Esophagus muscularis mucosa (tissue), 4 donors: ENCODE measurements around the gene FAM72D. TPM values are rescaled to one million over a fixed set of nuclear protein-coding genes. Genes with fewer than 3 reads are reported as not detected.
A peak's percentile ranks its signal among the peaks of the same experiment; 100 is the strongest.
"Not testable (repeated sequence)": the region's sequence is repeated elsewhere in the genome, so short reads cannot be mapped to it uniquely, and the experiment has no call there.

ENCODE experiments used
- DNase-seq: peaks from one replicate; pipeline ENCODE4 v3.0.0-alpha.2; 2017; ENCODE audit errors: extremely low spot score
- H3K27ac ChIP-seq, 4 donors: fragments of 200-600 bp; sonication (generic); replicated peaks in 1 of 4; 1 replicate in 3 of 4; 2 replicates in 1 of 4; pipeline ENCODE4 v1.5.1; 2016 to 2019; ENCODE audit warnings: mild to moderate bottlenecking in 1 of 4
- H3K27me3 ChIP-seq, 4 donors: fragments of 200-600 bp; sonication (generic); one replicate each; pipeline versions ENCODE4 v1.5.1 to v1.6.0; 2016 to 2019
- H3K36me3 ChIP-seq, 4 donors: fragments of 200-600 bp; sonication (generic); one replicate each; pipeline ENCODE4 v1.5.1; 2016 to 2019
- H3K4me1 ChIP-seq, 4 donors: fragments of 200-600 bp; sonication (generic); one replicate each; pipeline ENCODE4 v1.5.1; 2016 to 2019
- H3K4me3 ChIP-seq, 4 donors: fragments of 200-600 bp; sonication (generic); 1 replicate in 2 of 4; 2 replicates in 2 of 4; pipeline ENCODE4 v1.5.1; 2016 to 2019; ENCODE audit warnings: mild to moderate bottlenecking in 4 of 4, moderate library complexity in 1 of 4
- H3K9me3 ChIP-seq, 4 donors: fragments of 200-600 bp; sonication (generic); 1 replicate in 3 of 4; 2 replicates in 1 of 4; pipeline ENCODE4 v1.5.1; 2016 to 2019
- WGBS: methylation state at CpG from one replicate; pipeline ENCODE4 v1.1.5; 2018; 5-methylcytosine and 5-hydroxymethylcytosine counted together
- intact Hi-C: fragments of 100-400 bp; cut with DNase I; formaldehyde crosslinking; loops from one replicate; pipeline ENCODE4 v1.15.1; 2023
- total RNA-seq, 4 donors: library from RNA; depleted of rRNA; stranded (reverse); fragments of >200 nt; gene quantifications; one replicate each; pipeline versions ENCODE4 v1.1.0 to v1.2.1, GENCODE V29; 2016

FAM72D gene
- total RNA-seq, 4 donors from 2014 or later: 0.42 TPM; not detected in 3

GRCh38 chr1:145127144-145127543 lies 31.4 kb downstream of the FAM72D start:
- intact Hi-C loops, H3K27me3 ChIP-seq, H3K36me3 ChIP-seq, DNase-seq, H3K27ac ChIP-seq, H3K4me1 ChIP-seq, H3K9me3 ChIP-seq, H3K4me3 ChIP-seq: not testable (repeated sequence)

GRCh38 chr1:145128697-145129469 lies 33.1 kb downstream of the FAM72D start:
- H3K36me3 ChIP-seq, intact Hi-C loops, H3K4me1 ChIP-seq, H3K27ac ChIP-seq, H3K9me3 ChIP-seq, H3K4me3 ChIP-seq, H3K27me3 ChIP-seq: not testable (repeated sequence)
- peak; percentile 8 for DNase-seq
- 47% methylated on average over 12 of the region's 14 CpGs for WGBS

GRCh38 chr1:145134476-145134875 lies 38.7 kb downstream of the FAM72D start:
- DNase-seq, intact Hi-C loops, H3K27me3 ChIP-seq, H3K4me3 ChIP-seq, H3K27ac ChIP-seq, H3K36me3 ChIP-seq, H3K4me1 ChIP-seq, H3K9me3 ChIP-seq: not testable (repeated sequence)
- no CpG with 5 or more reads among the region's 1 CpG for WGBS

GRCh38 chr1:145140549-145140948 lies 44.8 kb downstream of the FAM72D start:
- H3K4me3 ChIP-seq, H3K4me1 ChIP-seq, H3K27me3 ChIP-seq, DNase-seq, H3K36me3 ChIP-seq, H3K27ac ChIP-seq, intact Hi-C loops, H3K9me3 ChIP-seq: not testable (repeated sequence)
- no CpG with 5 or more reads among the region's 2 CpGs for WGBS

- 61% methylated on average over 2 of the region's 3 CpGs for WGBS
- DNase-seq, H3K36me3 ChIP-seq, H3K4me3 ChIP-seq, H3K4me1 ChIP-seq, H3K27me3 ChIP-seq, H3K9me3 ChIP-seq, intact Hi-C loops, H3K27ac ChIP-seq: not testable (repeated sequence)
Observed at GRCh38 chr1:145144264-145144913, 48.6 kb downstream of the FAM72D start.

- intact Hi-C loops, H3K36me3 ChIP-seq, H3K4me1 ChIP-seq, H3K4me3 ChIP-seq, H3K9me3 ChIP-seq, H3K27ac ChIP-seq, H3K27me3 ChIP-seq: not testable (repeated sequence)
- no CpG with 5 or more reads among the region's 4 CpGs for WGBS
- peak; percentile 1 for DNase-seq
Observed at GRCh38 chr1:145146308-145146707, 50.5 kb downstream of the FAM72D start.

GRCh38 chr1:145147172-145147571 lies 51.4 kb downstream of the FAM72D start:
- DNase-seq, intact Hi-C loops, H3K9me3 ChIP-seq, H3K27me3 ChIP-seq, H3K4me3 ChIP-seq, H3K4me1 ChIP-seq, H3K36me3 ChIP-seq, H3K27ac ChIP-seq: not testable (repeated sequence)
- 70% methylated on average over 2 of the region's 4 CpGs for WGBS

- H3K4me3 ChIP-seq, DNase-seq, H3K4me1 ChIP-seq, H3K27me3 ChIP-seq, H3K9me3 ChIP-seq, H3K36me3 ChIP-seq, H3K27ac ChIP-seq, intact Hi-C loops: not testable (repeated sequence)
- WGBS: no CpG with 5 or more reads among the region's 4 CpGs
Observed at GRCh38 chr1:145155421-145155820, 59.6 kb downstream of the FAM72D start.

- H3K9me3 ChIP-seq, intact Hi-C loops, H3K27ac ChIP-seq, H3K36me3 ChIP-seq, H3K27me3 ChIP-seq, H3K4me3 ChIP-seq, DNase-seq, H3K4me1 ChIP-seq: not testable (repeated sequence)
- 53% methylated on average over 3 of the region's 5 CpGs for WGBS
Observed at GRCh38 chr1:145155873-145156272, 60.1 kb downstream of the FAM72D start.

- H3K36me3 ChIP-seq, H3K27ac ChIP-seq, H3K4me1 ChIP-seq, H3K27me3 ChIP-seq, intact Hi-C loops, H3K9me3 ChIP-seq: not testable (repeated sequence)
- 8% methylated on average over 15 of the region's 26 CpGs for WGBS
- DNase-seq: peak; percentile 87
- H3K4me3 ChIP-seq: peak overlapping the region; percentile 20 to 41 (median 32)
Observed at GRCh38 chr1:145156891-145157610, 61.3 kb downstream of the FAM72D start.

GRCh38 chr1:145157715-145158114 lies 61.9 kb downstream of the FAM72D start:
- intact Hi-C loops, H3K9me3 ChIP-seq, H3K27me3 ChIP-seq, H3K36me3 ChIP-seq, H3K4me1 ChIP-seq, H3K4me3 ChIP-seq, DNase-seq, H3K27ac ChIP-seq: not testable (repeated sequence)
- WGBS: no CpG with 5 or more reads among the region's 14 CpGs

GRCh38 chr1:145161046-145161752 lies 65.4 kb downstream of the FAM72D start:
- H3K9me3 ChIP-seq, DNase-seq, H3K27me3 ChIP-seq, H3K36me3 ChIP-seq, H3K4me3 ChIP-seq, H3K27ac ChIP-seq, intact Hi-C loops, H3K4me1 ChIP-seq: not testable (repeated sequence)
- no CpG with 5 or more reads among the region's 26 CpGs for WGBS
